Measurements from ENCODE around the gene KRTAP10-7.
"Not testable (repeated sequence)": the region's sequence is repeated elsewhere in the genome, so short reads cannot be mapped to it uniquely, and the experiment has no call there.

KRTAP10-7 gene

GRCh38 chr21:44612029-44612486 lies 11.7 kb downstream of the KRTAP10-7 start, which contains the start of gene KRTAP10-8:
Gene KRTAP10-8, plus strand, starts transcription at chr21:44612079. Its CDS starts 22 bp downstream, at chr21:44612101.
- DNase-seq (ENCODE audit: low spot score): no peak

GRCh38 chr21:44612669-44613229 lies 12.4 kb downstream of the KRTAP10-7 start:
- no peak for DNase-seq (ENCODE audit: low spot score)

- DNase-seq (ENCODE audit: low spot score): no peak
These were observed 13.2 kb downstream of the KRTAP10-7 start for GRCh38 chr21:44613386-44614155.

GRCh38 chr21:44614161-44614631 lies 13.8 kb downstream of the KRTAP10-7 start:
- DNase-seq (ENCODE audit: low spot score): no peak

- no peak for DNase-seq (ENCODE audit: low spot score)
These were observed 14.6 kb downstream of the KRTAP10-7 start for GRCh38 chr21:44614961-44615391.

- DNase-seq (ENCODE audit: low spot score): no peak
These were observed 15.1 kb downstream of the KRTAP10-7 start for GRCh38 chr21:44615466-44615865.

GRCh38 chr21:44615911-44616590 lies 15.7 kb downstream of the KRTAP10-7 start:
- no peak for DNase-seq (ENCODE audit: low spot score)

GRCh38 chr21:44616591-44616926 lies 16.2 kb downstream of the KRTAP10-7 start:
- no peak for DNase-seq (ENCODE audit: low spot score)

- DNase-seq (ENCODE audit: low spot score): no peak
These were observed 16.7 kb downstream of the KRTAP10-7 start for GRCh38 chr21:44617071-44617501.

GRCh38 chr21:44618504-44618903 lies 18.1 kb downstream of the KRTAP10-7 start:
- DNase-seq (ENCODE audit: low spot score): peak; percentile 51

- DNase-seq (ENCODE audit: low spot score): no peak
These were observed 18.5 kb downstream of the KRTAP10-7 start for GRCh38 chr21:44618909-44619308.

- no peak for DNase-seq (ENCODE audit: low spot score)
These were observed 19.5 kb downstream of the KRTAP10-7 start for GRCh38 chr21:44619886-44620285.

- DNase-seq (ENCODE audit: low spot score): no peak
These were observed 23.2 kb downstream of the KRTAP10-7 start for GRCh38 chr21:44623575-44623974.

GRCh38 chr21:44625756-44626155 lies 25.4 kb downstream of the KRTAP10-7 start:
- no peak for DNase-seq (ENCODE audit: low spot score)

- DNase-seq (ENCODE audit: low spot score): no peak
These were observed 25.9 kb downstream of the KRTAP10-7 start for GRCh38 chr21:44626262-44626661.

- no peak for DNase-seq (ENCODE audit: low spot score)
These were observed 26.3 kb downstream of the KRTAP10-7 start, which contains the start of gene KRTAP10-9 for GRCh38 chr21:44626673-44627143. Gene KRTAP10-9, plus strand, starts transcription at chr21:44627093. Its CDS starts 79 bp downstream, at chr21:44627172.

GRCh38 chr21:44627181-44627822 lies 26.9 kb downstream of the KRTAP10-7 start:
- not testable (repeated sequence) for DNase-seq (ENCODE audit: low spot score)

GRCh38 chr21:44627831-44628233 lies 27.4 kb downstream of the KRTAP10-7 start:
- DNase-seq (ENCODE audit: low spot score): not testable (repeated sequence)

GRCh38 chr21:44628707-44629391 lies 28.5 kb downstream of the KRTAP10-7 start:
- no peak for DNase-seq (ENCODE audit: low spot score)

- no peak for DNase-seq (ENCODE audit: low spot score)
These were observed 30.0 kb downstream of the KRTAP10-7 start for GRCh38 chr21:44630440-44630839.

GRCh38 chr21:44632067-44632466 lies 31.7 kb downstream of the KRTAP10-7 start:
- no peak for DNase-seq (ENCODE audit: low spot score)
